HG03045 (cell line): ENCODE results near the gene ZRSR2.
"Not testable (repeated sequence)": the region's sequence is repeated elsewhere in the genome, so short reads cannot be mapped to it uniquely, and the experiment has no call there.

ENCODE experiments used
- ATAC-seq: cut with Tn5 transposase; IDR thresholded peaks from one replicate; pipeline ENCODE4 v1.9.1; 2021; ENCODE audit warnings: mild to moderate bottlenecking, moderate library complexity; ENCODE audit not compliant: unreplicated experiment

Gene ZRSR2, protein sequence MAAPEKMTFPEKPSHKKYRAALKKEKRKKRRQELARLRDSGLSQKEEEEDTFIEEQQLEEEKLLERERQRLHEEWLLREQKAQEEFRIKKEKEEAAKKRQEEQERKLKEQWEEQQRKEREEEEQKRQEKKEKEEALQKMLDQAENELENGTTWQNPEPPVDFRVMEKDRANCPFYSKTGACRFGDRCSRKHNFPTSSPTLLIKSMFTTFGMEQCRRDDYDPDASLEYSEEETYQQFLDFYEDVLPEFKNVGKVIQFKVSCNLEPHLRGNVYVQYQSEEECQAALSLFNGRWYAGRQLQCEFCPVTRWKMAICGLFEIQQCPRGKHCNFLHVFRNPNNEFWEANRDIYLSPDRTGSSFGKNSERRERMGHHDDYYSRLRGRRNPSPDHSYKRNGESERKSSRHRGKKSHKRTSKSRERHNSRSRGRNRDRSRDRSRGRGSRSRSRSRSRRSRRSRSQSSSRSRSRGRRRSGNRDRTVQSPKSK

DNA sequence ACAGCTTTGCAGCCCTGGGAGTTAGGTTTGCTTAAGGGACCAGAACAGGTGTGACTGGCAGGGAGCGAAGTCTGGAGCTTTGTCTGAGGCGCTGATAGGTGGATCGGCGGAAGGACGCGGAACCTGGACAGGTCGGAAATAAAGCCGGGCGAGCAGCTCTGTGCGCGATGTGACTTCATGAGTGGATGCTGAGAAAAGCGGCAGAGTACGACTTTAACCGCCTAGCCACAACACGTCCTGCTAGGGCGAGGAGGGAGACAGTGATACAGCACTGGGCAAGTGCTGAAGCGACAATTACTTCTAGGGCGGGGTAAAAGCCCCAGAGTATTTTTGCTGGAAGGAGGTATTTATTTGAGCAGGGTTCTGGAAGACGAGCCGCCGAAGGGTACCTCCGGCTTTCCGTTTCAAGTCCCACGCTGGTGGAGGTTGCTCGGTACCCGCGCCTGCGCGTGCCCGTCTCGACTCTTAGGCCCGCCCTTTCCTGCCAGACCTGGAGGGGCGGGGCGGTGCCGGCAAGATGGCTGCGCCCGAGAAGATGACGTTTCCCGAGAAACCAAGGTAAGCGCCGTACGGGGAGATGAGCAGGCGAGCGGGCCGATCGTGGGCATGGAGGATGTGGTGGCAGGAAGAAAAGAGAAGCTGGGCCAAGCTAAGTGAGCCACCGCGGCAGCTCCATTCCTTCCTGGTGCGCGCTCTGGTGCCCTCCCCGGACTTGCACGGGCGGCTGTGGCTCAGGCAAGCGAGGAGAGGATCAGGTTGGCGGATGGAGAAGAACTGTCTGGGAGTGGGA, at the start of gene ZRSR2:
Gene ZRSR2, plus strand, starts transcription at position 506 of the 790 bp plus-strand sequence. Its CDS starts 12 bp downstream, at position 518.
- ATAC-seq, result peak; percentile 94

DNA sequence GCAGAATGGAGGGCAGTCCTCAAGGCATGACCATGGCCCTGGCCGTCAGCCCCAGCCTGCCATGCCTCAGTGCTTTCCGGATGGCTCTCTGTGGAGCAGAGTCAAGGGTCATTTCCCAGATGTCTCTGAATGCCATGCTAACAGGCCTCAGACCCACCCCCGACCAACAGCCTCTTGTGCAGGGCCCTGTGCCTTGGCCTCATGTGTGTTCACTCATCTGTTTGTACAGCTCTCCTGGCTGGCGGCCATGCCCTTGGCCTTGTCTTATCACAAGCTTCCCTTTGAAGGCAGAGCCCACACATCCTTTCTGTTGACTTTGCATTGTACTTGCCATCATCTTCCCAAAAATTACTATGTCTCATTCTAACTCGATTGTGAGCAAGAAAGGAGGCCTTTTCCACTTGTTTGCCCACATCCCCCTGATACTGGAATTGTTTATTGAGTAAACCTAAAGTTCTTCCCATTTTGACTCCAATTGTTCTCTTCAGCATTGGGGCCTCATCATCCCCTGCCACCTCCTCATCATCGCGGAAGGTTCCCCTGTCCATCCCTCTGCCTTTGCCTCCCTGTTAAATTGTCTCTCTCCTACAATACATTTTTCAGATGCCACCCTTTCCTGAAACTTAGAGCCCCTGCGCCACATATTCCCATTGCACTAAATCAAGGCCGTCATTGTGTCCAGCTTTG, 46.0 kb upstream of the ZRSR2 start:
- ATAC-seq, result no peak

- no peak for ATAC-seq
Observed at GRCh38 chrX:15745179-15745578, 45.1 kb upstream of the ZRSR2 start.

DNA sequence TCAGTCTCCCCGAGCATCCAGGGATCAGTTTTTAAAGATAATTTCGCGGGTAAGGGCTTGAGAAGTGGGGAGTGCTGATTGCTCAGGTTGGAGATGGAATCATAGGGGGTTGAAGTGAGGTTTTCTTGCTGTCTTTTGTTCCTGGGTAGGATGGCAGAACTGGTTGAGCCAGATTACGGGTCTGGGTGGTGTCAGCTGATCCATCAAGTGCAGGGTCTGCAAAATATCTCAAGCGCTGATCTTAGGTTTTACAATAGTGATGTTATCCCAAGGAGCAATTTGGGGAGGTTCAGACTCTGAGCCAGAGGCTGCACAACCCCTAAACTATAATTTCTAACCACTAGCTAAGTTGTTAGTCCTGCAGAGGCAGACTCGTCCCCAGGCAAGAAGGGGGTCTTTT, 43.6 kb upstream of the ZRSR2 start:
- not testable (repeated sequence) for ATAC-seq

DNA sequence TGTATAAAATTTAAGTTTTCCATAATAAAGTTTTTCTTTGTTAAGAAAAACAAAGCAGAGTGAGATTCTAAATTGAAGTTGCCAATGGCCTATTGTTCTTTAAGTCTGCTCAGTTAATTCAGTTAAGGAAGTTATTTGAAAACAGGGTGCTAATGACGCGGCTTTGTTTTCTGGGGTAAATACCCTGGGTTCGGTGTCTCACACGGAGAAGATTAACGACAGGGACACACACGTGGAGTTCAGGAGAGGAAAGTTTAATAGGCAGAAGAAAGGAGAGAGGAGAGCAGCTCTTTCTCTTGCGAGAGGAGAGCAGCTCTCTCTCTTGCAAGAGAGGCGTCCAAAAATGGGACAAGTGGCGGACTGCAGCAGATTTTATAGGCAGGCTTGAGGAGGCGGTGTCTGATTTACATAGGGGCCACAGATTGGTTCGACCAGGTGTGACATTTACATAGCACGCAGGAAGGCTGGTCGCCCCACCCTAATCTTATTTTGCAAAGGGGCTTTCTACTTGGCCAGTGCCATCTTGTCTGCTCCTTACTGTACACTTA, 42.6 kb upstream of the ZRSR2 start:
- ATAC-seq, result no peak

- no peak for ATAC-seq
Observed at GRCh38 chrX:15748841-15749240, 41.4 kb upstream of the ZRSR2 start.

GRCh38 chrX:15749642-15750610, 40.4 kb upstream of the ZRSR2 start:
- ATAC-seq, result peak; percentile 71

DNA sequence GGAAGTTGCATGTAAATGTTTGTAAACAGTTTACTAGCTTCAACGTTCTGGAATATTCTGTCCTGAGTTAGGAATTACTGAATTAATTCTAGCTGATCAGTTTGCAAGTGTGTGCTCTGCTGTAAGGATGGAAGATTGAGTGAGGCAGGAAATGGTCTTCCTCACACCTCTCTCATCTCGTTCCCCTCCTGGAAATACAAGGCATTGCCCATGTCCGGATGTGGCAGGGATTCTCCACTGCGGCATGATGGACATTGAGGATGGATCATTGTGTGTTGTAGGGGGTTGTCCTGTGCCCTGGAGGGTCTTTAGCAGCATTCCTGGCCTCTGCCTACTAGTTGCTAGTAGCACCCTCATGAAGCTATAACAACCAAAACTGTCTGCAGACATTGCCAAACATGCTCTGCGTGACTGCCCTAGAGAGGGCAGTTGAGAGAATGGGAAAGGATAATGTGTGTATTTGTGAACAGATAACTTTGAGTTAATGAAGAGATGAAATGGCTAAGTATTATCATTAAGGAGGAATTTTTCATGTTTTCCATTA, 39.6 kb upstream of the ZRSR2 start:
- ATAC-seq, result no peak

DNA sequence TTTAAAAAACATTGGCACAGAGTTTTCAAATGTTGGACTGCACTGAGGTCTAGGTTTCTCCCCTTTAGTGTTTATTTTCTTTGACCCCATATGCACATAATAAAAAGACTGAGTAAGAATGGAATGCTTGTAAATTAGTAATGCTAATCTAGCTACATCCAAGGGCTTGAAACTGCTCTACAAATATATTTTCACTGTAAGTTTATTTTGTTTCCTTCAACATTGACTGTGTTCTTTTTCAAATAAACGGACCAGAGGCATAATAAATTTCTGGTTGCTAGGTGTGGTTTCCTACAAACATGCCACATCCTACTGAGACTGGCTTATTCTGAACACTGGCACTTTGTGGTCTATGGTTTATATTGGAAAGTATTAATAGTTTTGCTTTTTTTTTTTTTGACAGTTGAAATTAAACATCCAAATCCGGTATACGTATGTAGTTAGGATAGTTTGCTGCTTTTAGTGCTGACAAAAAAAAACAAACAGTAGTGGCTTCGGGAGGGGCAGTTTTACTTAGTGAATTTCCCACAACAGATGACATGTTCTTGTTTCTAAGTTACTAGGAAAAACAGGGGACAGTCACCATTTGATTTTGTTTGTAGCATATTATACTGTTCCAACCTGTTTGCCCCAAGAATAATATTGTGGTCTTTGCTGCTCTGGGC, 39.0 kb upstream of the ZRSR2 start:
- ATAC-seq, result no peak

GRCh38 chrX:15755091-15755490, 35.2 kb upstream of the ZRSR2 start:
- ATAC-seq, result no peak

DNA sequence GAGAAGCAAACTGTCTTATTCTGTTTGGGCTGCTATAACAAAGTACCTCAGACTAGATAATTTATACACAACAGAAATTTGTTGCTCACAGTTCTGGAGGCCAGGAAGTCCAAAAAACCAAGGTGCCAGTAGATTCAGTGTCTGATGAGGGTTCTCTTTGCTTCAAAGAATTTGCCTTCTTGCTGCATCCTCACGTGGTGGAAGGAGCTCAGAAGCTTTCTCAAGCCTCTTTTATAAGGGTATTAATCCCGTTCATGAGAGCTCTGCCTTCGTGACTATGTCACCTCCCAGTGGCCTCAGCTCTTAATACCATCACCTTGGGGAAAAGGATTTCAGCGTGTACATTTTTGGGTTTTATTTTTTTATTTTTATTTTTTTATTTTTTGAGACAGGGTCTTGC, 32.1 kb upstream of the ZRSR2 start:
- no peak for ATAC-seq

GRCh38 chrX:15759886-15760285, 30.4 kb upstream of the ZRSR2 start:
- ATAC-seq, result not testable (repeated sequence)

DNA sequence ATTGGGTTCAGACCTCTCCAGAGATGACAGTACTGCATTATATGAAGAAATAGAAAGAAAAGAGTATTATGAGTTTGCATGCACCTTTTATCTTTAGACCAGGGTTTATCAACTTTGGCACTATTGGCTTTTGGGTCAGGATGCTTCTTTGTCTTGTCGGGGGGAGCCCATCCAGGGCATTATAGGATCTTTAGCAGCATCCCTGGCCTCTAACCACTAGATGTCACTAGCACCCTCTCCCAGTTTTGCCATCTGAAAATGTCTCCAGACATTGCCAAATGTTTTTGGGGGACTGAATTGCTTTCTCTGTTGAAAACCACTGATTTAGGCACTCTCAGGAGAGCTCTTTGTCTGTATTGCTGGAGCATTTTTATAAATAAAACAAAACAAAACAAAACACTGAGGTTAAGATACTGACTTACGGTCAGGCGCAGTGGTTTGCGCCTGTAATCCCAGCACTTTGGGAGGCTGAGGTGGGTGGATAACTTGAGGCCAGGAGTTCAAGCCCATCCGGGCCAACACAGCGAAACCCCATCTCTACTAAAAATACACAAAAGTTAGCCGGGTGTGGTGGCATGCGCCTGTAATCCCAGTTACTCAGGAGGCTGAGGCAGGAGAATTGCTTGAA, 28.6 kb upstream of the ZRSR2 start:
- no peak for ATAC-seq

DNA sequence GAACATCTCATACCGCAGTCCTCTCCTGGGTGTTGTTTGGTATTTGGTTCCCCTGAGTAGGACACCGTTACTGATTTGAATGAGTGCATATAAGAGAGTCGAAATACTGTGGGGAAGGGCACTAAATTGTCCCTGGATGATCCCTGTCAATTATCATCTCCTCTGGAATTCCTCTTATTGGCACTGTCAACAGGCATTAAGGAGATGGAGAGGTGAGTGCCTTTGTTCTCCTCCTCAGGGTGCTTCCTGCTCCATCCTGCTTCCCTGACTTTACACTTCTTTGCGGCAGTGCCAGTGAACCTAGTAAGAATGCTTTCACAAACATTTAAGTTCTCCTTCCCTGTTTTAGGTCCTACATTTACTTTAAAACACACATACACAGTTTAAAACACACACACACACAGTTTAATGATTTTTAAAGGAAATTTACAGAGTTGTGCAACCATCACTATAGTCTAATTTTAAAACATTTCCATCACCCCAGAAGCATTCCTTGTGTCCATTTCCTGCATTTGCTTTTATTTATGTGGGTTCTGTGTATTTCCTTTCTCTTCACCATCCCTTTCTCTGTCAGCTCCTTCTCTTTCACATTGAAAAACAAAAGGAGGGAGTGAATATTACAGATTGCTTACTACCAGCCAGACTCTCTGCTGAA, 20.9 kb upstream of the ZRSR2 start:
- no peak for ATAC-seq

GRCh38 chrX:15781961-15782699, 8.2 kb upstream of the ZRSR2 start:
- ATAC-seq, result peak; percentile 87

DNA sequence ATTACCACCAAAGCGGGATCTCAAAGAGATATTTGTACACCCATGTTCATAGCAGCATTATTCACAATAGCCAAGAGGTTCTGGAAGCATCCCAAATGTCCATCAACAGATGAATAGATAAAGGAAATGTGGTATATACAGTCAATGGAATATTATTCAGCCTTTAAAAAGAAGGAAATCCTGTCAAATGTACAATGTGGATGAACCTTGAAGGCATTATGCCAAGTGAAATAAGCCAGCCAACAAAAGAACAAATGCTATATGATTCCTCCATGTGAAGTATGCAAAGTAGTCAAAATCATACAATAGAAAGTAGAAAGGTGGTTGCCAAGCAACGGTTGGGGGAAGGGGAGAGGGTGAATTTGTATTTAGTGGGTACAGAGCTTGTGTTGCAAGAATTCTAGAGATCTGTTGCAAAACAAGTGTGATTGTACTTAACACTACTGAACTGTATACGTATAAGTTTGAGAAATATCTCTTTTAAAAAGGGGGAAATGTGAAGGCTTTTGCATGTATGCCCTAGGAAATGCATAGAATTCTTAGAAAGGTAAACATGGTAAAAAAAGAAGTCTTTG, 5.0 kb upstream of the ZRSR2 start:
- ATAC-seq, result no peak

DNA sequence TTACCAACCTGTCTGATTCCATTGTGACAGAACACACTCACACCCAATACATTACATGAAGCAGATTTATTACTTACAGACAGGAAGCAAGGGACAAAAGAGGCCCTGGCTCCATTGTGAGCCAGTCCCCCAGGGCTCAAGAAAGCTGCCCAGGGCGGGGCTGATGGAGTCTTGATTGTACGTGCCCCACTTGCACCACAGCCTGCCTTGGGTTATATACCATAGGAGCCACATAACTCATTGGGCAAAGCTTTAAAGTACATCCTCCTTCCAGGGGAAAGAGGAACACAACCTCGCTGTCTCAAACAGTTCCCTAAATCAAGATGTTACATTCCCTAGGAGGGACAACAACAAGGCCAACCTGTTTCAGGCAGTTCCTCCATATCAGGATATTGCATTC, 3.4 kb upstream of the ZRSR2 start:
- no peak for ATAC-seq
